Upper lobe of left lung (tissue), 4 donors: Measurements from ENCODE around the gene ARID4B.

ENCODE experiments used
- EP300 ChIP-seq, 4 donors: sonication (generic); formaldehyde crosslinking; IDR thresholded peaks; one replicate each; pipeline ENCODE4 v1.5.1; 2017; ENCODE audit warnings: antibody characterized with exemption in 4 of 4, control low read depth in 2 of 4
- POLR2A ChIP-seq, 4 donors: fragments of 450-650 bp; IDR thresholded peaks; one replicate each; pipeline ENCODE4 v1.5.1; 2016 to 2017; ENCODE audit warnings: antibody characterized with exemption in 4 of 4, mild to moderate bottlenecking in 2 of 4
- POLR2AphosphoS5 ChIP-seq, 2 donors: sonication (generic); formaldehyde crosslinking; IDR thresholded peaks; one replicate each; pipeline ENCODE4 v1.5.1; 2017; ENCODE audit warnings: antibody characterized with exemption in 2 of 2
- TF ChIP-seq, protein P1 (sequence below), 6 experiments: fragments of 450-650 bp in 4 of 6; fragments of 200-600 bp in 2 of 6; sonication (generic) in 2 of 6; IDR thresholded peaks; one replicate each; pipeline ENCODE4 v1.5.1; 2016 to 2019; ENCODE audit warnings: antibody characterized with exemption in 6 of 6

DNA sequence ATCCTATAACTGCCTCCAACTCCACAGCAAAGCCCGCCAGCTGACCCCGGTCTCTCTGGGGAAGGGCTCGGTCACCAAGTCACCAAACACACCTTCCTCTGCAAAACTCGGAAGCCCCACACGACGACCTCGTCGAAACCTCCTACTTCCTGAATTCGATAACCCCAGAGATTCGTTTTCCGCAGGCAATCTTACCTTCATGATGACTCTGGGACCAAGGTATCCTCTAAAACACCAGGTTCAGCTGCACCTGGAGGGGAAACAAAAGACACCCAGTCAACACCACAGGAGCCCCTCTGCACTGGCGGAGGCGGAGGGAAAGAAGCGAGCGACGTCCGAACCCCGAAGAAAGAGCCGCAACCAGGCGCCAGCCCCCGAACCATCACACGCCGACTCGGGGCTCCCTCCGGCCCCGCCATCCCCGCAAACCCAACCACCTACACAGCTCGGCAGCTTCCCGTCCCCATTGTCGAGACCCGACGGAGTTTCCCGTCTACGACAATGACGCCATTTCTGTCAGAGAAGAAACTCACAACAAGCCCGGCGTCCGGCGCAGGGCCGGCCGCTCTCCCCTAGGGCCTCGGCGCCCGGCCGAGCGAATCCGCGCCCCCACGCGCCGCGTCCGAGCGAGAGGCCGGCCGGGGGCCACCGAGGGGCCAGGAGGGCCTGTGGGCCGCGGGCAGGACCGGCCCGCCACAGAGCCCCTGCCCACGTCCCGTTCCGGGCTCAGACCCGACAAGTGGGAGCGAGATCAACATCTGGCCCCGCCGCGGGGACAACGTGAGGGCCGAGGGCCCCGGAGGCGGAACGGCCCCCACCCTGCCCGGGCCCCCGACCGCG, 1.0 kb downstream of the ARID4B start:
- TF ChIP-seq, protein P1, sequence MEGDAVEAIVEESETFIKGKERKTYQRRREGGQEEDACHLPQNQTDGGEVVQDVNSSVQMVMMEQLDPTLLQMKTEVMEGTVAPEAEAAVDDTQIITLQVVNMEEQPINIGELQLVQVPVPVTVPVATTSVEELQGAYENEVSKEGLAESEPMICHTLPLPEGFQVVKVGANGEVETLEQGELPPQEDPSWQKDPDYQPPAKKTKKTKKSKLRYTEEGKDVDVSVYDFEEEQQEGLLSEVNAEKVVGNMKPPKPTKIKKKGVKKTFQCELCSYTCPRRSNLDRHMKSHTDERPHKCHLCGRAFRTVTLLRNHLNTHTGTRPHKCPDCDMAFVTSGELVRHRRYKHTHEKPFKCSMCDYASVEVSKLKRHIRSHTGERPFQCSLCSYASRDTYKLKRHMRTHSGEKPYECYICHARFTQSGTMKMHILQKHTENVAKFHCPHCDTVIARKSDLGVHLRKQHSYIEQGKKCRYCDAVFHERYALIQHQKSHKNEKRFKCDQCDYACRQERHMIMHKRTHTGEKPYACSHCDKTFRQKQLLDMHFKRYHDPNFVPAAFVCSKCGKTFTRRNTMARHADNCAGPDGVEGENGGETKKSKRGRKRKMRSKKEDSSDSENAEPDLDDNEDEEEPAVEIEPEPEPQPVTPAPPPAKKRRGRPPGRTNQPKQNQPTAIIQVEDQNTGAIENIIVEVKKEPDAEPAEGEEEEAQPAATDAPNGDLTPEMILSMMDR (IDR thresholded peaks at IDR 0.05) = no peak
- TF ChIP-seq EP300 (IDR thresholded peaks at IDR 0.05) = no peak
- no peak for TF ChIP-seq POLR2A (IDR thresholded peaks at IDR 0.05)
- no peak for TF ChIP-seq POLR2AphosphoS5 (IDR thresholded peaks at IDR 0.05)
